ENCODE data around the gene PRAMEF1.
"Not testable (repeated sequence)": the region's sequence is repeated elsewhere in the genome, so short reads cannot be mapped to it uniquely, and the experiment has no call there.

Gene PRAMEF1, protein sequence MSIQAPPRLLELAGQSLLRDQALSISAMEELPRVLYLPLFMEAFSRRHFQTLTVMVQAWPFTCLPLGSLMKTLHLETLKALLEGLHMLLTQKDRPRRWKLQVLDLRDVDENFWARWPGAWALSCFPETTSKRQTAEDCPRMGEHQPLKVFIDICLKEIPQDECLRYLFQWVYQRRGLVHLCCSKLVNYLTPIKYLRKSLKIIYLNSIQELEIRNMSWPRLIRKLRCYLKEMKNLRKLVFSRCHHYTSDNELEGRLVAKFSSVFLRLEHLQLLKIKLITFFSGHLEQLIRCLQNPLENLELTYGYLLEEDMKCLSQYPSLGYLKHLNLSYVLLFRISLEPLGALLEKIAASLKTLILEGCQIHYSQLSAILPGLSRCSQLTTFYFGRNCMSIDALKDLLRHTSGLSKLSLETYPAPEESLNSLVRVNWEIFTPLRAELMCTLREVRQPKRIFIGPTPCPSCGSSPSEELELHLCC

DNA sequence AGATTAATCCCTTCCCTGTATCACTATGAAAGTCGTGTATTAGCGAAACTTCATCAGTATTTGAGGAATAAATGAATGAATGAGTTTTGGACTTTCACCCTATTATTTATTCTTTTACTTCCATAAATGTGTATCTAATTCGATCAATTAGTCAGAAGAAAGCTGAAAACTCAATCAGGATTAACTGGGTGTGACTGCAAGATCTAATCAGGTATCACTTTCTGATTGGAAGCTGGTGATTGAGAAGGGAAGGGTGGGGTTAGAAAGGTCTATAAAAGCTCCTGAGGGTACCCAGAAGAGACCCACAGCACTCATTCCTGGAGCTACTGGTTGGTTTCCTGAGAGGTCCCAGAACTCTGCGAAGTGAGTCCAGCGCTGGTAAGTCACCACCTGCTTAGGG lies at the start of gene PRAMEF1:
TSS of gene PRAMEF1 (plus strand) at position 301 of the 400 bp plus-strand sequence. CDS start 1,831 bp downstream, outside the sequence.
- not testable (repeated sequence) for H3K36me3 Mint-ChIP-seq (ENCODE audit: low read depth); H3K4me1 Mint-ChIP-seq; H3K9me3 Mint-ChIP-seq; DNase-seq; H3K27ac Mint-ChIP-seq; H3K27me3 Mint-ChIP-seq; H3K4me3 Mint-ChIP-seq; ATAC-seq

DNA sequence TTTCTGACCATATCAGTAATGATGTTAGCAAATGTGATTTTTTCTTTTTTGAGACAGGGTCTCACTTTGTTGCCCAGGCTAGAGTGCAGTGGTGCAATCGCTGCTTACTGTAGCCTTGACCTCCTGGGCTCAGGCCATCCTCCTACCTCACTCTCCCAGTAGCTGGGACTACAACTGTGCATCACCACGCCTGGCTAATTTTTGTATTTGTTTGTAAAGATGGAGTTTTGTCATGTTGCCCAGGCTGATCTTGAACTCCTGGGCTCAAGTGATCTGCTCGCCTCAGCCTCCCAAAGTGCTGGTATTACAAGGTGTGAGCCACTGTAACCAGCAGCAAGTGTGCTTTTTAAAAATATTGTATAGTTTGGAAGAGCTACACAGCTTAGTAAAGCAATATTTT lies 49.3 kb upstream of the PRAMEF1 start:
- Mint-ChIP-seq H3K36me3 (ENCODE audit: low read depth) (no peaks in the 10 kb centered on the region), H3K27me3 (peaks cover 33% of the 10 kb centered on the region), H3K4me1 (no peaks in the 10 kb centered on the region), H3K9me3 (peaks cover 2% of the 10 kb centered on the region), H3K4me3 (no peak overlapping the region), H3K27ac (no peak overlapping the region)
- DNase-seq (no peak), ATAC-seq (no peak)

DNA sequence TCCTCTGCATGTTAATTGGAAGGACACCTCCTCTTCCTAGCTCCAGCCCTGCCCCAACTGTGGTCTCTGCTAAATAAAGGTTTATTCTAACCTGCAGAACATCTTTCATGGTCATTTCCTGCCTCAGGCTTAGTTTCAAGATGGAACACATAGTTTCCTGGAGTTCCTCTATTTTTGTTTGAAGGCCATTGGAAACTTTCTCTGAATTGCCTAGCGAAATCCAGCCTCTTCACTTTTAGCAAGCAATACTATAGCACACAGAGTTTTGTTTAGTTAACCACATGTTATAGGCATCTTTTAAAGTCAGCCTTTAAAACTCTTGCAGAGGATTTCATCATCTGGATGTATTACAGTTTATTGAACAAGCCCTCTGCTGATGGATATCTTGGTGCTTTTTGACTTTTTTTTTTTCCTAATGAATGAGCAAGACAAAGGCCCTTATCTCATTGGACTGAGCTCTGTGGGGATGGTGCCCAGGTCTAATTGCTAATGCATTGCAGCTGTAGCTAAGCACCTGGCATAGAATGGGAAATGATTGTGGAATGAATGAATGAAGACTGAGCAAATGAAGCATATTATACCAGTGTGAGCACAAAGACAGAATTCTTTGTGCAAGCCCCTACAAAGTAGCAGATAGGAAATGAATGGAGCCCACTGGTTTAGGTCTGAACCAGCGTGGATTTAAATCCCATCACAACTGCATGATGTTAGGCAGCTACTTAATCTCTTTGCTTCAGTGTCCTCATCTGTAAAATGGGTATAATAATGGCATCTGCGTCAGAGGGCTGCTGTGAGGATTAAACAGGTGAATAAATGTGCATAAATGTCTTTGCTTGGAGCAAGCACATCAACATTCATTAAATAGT lies 45.8 kb upstream of the PRAMEF1 start:
- no peak overlapping the region for H3K27ac Mint-ChIP-seq
- peaks cover 19% of the 10 kb centered on the region for H3K9me3 Mint-ChIP-seq
- H3K27me3 Mint-ChIP-seq, result peaks cover 33% of the 10 kb centered on the region
- H3K4me1 Mint-ChIP-seq, result no peaks in the 10 kb centered on the region
- ATAC-seq (no peak), DNase-seq (no peak)
- H3K36me3 Mint-ChIP-seq (ENCODE audit: low read depth), result no peaks in the 10 kb centered on the region
- no peak overlapping the region for H3K4me3 Mint-ChIP-seq

DNA sequence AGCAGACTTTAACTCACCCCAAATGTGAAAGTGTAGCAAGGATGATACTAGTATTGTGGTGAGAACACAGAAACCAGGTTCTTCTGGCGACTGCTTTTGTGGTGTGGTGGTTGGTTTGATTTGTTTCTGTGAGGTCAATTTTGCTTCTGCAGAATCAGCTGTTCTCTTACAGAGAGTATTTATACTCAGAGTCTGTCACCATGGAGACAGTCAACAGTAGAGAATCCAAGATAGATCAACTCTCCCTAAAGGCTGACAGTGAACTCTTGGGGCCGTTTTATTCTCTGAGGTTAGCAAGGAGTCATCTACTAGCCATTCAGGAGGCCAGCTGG lies 45.2 kb upstream of the PRAMEF1 start, which contains the start of gene CFAP107:
TSS of gene CFAP107 (plus strand) at position 209 of the 332 bp plus-strand sequence. CDS start 231 bp downstream, outside the sequence.
- DNase-seq (no peak), ATAC-seq (peak; percentile 24)
- Mint-ChIP-seq H3K27ac (no peak within 1 kb of the TSS), H3K9me3 (peaks cover 19% of the 10 kb centered on the region), H3K27me3 (peaks cover 38% of the 10 kb centered on the region), H3K36me3 (ENCODE audit: low read depth) (no peaks in the 10 kb centered on the region), H3K4me1 (no peaks in the 10 kb centered on the region), H3K4me3 (no peak within 1 kb of the TSS)

DNA sequence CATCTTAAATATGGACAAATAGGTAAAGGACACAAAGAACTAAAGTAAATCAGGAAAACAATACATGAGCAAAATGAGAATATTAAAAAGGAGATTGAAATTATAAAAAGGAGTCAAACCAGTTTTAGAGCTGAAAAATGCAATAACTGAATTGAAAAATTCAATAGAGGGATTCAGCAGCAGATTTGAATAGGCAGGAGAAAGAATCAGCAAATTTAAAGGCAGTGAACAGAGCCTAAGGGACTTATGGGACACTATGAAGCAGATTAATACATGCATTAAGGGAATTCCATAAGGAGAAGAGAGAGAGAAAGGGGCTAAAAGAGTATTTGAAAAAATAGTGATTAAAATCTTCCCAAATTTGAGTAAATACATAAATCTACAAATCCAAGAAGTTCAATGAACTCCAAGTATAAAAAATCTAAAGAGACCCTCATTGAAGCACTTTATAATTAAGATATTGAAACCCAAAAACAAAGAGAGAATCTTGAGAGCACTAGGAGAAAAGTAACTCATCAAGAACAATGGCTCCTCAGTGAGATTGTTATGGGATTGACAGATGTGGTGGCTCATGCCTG lies 42.3 kb upstream of the PRAMEF1 start:
- DNase-seq (no peak), ATAC-seq (no peak)
- no peak overlapping the region for H3K27ac Mint-ChIP-seq
- no peak overlapping the region for H3K4me3 Mint-ChIP-seq
- peaks cover 19% of the 10 kb centered on the region for H3K9me3 Mint-ChIP-seq
- H3K36me3 Mint-ChIP-seq (ENCODE audit: low read depth), result no peaks in the 10 kb centered on the region
- peaks cover 35% of the 10 kb centered on the region for H3K27me3 Mint-ChIP-seq
- H3K4me1 Mint-ChIP-seq, result no peaks in the 10 kb centered on the region

DNA sequence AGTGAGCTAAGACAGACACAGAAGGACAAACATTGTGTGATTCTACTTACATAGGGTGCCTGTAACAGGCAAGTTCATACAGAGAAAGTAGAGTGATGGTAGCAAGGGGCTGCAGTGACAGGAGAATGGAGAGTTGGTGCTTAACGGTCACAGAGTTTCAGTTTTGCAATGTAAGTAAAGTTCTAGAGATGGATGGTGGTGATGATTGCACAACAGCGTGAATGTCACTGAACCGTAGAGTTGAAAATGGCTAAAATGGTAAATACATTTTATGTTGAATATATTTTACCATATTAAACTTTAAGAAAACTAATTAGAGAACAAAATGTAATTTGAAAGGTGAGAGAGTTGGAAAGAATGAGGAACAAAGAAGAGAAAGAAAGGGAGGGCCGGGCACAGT lies 36.5 kb upstream of the PRAMEF1 start:
- peaks cover 22% of the 10 kb centered on the region for H3K27me3 Mint-ChIP-seq
- DNase-seq, result no peak
- no peak overlapping the region for H3K27ac Mint-ChIP-seq
- no peaks in the 10 kb centered on the region for H3K4me1 Mint-ChIP-seq
- H3K36me3 Mint-ChIP-seq (ENCODE audit: low read depth), result no peaks in the 10 kb centered on the region
- ATAC-seq, result no peak
- H3K9me3 Mint-ChIP-seq, result no peaks in the 10 kb centered on the region
- H3K4me3 Mint-ChIP-seq, result no peak overlapping the region

DNA sequence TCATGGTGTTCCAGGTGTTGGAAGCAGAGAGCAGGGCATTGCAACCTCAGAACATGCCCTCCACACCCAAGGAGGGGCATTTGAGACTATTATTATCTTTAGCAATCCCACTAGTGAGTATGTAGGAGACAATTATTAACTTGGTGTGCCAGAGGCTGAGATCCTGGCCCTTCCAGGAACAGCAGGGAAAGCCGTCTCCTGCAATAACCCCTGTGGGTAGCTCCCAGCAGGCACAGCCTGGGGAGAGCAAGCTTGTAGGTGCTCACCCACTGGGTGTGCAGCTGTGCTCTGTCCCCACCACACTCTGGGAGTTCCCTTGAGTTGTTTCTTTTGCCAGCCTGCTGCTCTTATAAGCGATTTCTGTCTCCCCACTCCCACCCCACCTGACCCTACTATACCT lies 34.9 kb upstream of the PRAMEF1 start:
- no peak for ATAC-seq
- no peak for DNase-seq
- no peak overlapping the region for H3K27ac Mint-ChIP-seq
- no peak overlapping the region for H3K4me3 Mint-ChIP-seq
- H3K36me3 Mint-ChIP-seq (ENCODE audit: low read depth), result no peaks in the 10 kb centered on the region
- no peaks in the 10 kb centered on the region for H3K4me1 Mint-ChIP-seq
- no peaks in the 10 kb centered on the region for H3K9me3 Mint-ChIP-seq
- peaks cover 16% of the 10 kb centered on the region for H3K27me3 Mint-ChIP-seq

DNA sequence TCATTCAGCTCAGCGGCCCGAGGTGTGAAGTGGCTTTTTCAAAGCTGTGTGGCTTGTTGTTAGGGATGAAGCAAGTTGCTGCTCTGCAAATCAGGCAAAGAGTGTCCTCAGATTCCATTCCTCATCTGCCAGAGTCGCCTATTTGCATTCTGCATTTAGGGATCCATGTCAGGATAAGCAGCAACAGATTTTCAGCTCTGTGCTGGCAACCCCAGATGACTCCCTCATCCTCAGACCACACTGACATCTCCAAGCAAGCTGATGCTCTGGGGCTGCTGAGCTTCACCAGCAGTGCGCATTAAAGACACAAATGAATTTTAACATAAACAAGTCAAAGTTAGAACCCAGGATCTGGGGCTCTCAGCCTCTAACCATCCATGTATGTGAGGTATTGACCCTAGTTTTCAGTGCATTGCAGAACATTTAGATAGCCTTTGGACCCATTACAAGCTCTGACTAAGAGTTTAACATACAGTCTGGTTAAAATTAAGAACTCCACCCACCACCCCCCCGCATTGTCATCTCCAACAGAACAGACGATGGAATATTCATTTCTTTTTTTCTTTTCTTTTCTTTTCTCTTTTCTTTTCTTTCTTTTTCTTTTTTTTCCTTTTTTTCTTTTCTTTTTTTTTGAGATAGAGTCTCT lies 34.3 kb upstream of the PRAMEF1 start:
- peaks cover 16% of the 10 kb centered on the region for H3K27me3 Mint-ChIP-seq
- DNase-seq (no peak), ATAC-seq (no peak)
- H3K36me3 Mint-ChIP-seq (ENCODE audit: low read depth), result no peaks in the 10 kb centered on the region
- no peak overlapping the region for H3K4me3 Mint-ChIP-seq
- no peak overlapping the region for H3K27ac Mint-ChIP-seq
- no peaks in the 10 kb centered on the region for H3K4me1 Mint-ChIP-seq
- H3K9me3 Mint-ChIP-seq, result no peaks in the 10 kb centered on the region

DNA sequence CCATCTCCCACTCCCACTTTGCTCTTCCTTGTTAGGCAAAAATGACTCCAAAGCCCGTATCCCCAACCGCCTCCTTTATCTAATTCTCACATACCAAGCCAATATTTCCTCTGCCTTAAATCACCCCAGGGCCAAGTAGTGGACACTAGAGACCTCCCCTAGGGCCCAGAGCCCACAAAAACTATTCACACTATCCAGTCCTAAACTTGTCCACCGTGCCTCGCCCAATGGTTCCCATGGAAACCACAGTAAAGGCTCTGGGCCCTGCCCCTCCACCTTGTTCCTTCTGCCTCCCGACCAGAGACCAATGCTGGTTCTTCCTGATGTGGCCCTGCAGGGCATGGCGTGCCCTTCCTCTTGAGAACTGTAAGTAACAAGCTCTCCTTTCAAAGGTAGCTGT lies 33.4 kb upstream of the PRAMEF1 start:
- DNase-seq (no peak), ATAC-seq (no peak)
- Mint-ChIP-seq H3K27ac (no peak overlapping the region), H3K36me3 (ENCODE audit: low read depth) (no peaks in the 10 kb centered on the region), H3K4me3 (no peak overlapping the region), H3K4me1 (no peaks in the 10 kb centered on the region), H3K27me3 (peaks cover 15% of the 10 kb centered on the region), H3K9me3 (no peaks in the 10 kb centered on the region)

DNA sequence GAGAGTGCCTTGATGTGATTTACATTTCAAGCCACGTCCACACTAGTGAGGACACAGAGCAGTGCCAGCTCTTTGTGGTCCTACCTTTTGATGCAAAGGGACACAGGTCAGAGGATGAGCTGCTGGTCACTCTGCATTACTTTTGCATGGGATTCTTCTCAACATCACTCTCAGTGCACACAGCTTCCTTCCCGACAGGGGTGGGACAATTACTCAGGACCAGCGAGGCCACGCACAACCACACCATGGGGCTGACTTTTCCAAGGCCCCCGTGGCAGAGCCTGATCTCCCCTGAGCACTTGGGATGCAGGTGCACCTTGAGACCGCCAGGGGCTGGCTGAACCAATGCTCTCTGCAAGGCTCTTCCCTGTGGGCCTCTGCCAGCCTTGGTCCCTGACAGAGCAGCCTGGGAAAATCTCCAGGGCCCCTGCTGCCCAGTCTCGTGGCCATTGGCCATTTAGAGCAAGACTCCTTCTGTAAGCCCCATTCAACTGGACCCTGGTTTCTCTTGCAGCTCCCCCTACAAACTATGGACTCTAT lies 30.9 kb upstream of the PRAMEF1 start:
- peaks cover 10% of the 10 kb centered on the region for H3K27me3 Mint-ChIP-seq

DNA sequence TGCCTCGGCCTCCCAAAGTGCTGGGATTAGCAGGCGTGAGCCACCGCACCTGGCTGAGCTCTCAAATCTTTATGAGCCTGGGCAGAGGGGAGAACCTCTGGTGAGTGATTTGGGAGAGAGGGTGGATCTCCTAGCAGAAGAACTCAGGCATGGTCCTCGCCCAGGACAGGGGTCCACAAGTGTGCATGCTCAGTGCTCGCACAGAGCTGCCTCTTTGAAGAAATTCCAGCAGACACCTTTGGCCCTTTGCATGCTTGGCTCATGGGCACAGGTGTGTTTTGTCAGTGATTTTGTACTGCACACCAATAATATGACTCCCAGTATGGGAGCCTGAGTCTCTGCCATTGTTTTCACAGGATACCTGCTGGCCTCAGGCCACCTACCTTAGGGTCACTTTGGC lies 29.4 kb upstream of the PRAMEF1 start:
- Mint-ChIP-seq H3K27me3 (peaks cover 11% of the 10 kb centered on the region), H3K27ac (no peak overlapping the region), H3K36me3 (ENCODE audit: low read depth) (no peaks in the 10 kb centered on the region), H3K4me1 (no peaks in the 10 kb centered on the region), H3K9me3 (no peaks in the 10 kb centered on the region), H3K4me3 (no peak overlapping the region)
- no peak for ATAC-seq
- DNase-seq, result no peak

More for the DNA sequence above, 30.9 kb upstream of the PRAMEF1 start:
- ATAC-seq (no peak), DNase-seq (no peak)
- Mint-ChIP-seq H3K4me1 (no peaks in the 10 kb centered on the region), H3K27ac (no peak overlapping the region), H3K4me3 (no peak overlapping the region), H3K9me3 (no peaks in the 10 kb centered on the region), H3K36me3 (ENCODE audit: low read depth) (no peaks in the 10 kb centered on the region)

DNA sequence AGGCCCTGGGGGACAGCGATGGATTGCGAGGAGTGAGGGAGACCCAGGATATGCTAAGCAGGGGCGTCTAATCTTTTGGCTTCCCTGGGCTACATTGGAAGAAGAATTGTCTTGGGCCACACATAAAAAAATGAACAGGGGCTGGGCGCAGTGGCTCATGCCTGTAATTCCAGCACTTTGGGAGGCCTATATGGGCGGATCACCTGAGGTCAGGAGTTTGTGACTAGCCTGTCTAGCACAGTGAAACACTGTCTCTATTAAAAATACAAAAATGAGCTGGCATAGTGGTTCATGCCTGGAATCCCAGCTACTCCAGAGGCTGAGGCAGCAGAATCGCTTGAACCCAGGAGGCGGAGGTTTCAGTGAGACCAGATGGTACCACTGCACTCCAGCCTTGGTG lies 28.4 kb upstream of the PRAMEF1 start:
- H3K27me3 Mint-ChIP-seq, result peaks cover 10% of the 10 kb centered on the region
- DNase-seq, result no peak
- no peaks in the 10 kb centered on the region for H3K36me3 Mint-ChIP-seq (ENCODE audit: low read depth)

DNA sequence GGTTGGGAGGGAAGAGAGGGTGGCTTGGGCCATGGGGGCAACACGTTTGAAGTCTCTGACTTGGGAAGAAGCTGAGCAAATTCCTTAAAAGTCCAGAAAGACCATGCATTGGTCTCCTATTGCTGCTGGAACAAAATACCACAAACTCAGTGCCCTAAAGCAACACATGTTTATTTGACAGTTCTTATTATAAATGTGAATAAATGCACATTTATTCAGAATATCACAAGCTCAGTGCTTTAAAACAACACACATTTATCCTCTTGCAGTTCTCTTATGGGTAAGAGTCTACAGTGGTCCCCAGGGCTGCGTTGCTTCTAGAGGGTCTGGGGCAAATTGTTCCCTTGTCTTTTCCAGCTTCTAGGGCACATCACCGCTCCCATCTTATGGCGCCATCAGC lies 27.7 kb upstream of the PRAMEF1 start:
- no peak overlapping the region for H3K27ac Mint-ChIP-seq
- no peak overlapping the region for H3K4me3 Mint-ChIP-seq
- DNase-seq, result no peak
- no peak for ATAC-seq
- H3K4me1 Mint-ChIP-seq, result no peaks in the 10 kb centered on the region
- H3K36me3 Mint-ChIP-seq (ENCODE audit: low read depth), result no peaks in the 10 kb centered on the region
- no peaks in the 10 kb centered on the region for H3K9me3 Mint-ChIP-seq
- peaks cover 9% of the 10 kb centered on the region for H3K27me3 Mint-ChIP-seq

More for the DNA sequence above, 28.4 kb upstream of the PRAMEF1 start:
- no peak for ATAC-seq
- no peak overlapping the region for H3K4me3 Mint-ChIP-seq
- H3K27ac Mint-ChIP-seq, result no peak overlapping the region
- no peaks in the 10 kb centered on the region for H3K9me3 Mint-ChIP-seq
- H3K4me1 Mint-ChIP-seq, result no peaks in the 10 kb centered on the region

DNA sequence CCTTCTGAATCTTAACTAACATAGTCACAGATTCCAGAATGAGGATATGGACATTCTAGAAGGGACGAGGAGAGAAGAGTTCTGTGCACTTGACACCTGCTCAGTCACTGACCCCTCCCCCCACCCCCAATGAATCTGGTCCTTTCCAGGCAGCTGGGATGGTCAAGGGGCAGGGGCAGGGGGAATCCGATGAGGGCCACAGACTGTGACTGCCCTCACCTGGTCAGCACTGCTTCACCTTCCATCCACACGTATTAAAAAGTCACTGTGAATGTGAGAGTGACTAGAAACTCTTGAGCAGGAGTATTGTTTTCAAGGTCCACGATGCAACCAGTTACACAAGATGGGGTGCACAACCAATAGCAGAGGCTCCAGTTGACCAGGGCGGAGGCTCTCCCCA lies 27.2 kb upstream of the PRAMEF1 start:
- Mint-ChIP-seq H3K27me3 (peaks cover 9% of the 10 kb centered on the region), H3K27ac (no peak overlapping the region), H3K36me3 (ENCODE audit: low read depth) (no peaks in the 10 kb centered on the region), H3K4me1 (no peaks in the 10 kb centered on the region), H3K9me3 (no peaks in the 10 kb centered on the region), H3K4me3 (no peak overlapping the region)
- ATAC-seq, result no peak
- DNase-seq, result no peak

Data from activated naive CD8-positive, alpha-beta T cell treated with anti-CD3 and anti-CD28 coated beads, Interleukin-2, amount 50 U/mL, for 24 hours (primary cell).